Measurements from ENCODE around the gene DRC1. TPM values are rescaled to one million over a fixed set of nuclear protein-coding genes. Genes with fewer than 3 reads are reported as not detected.

Gene DRC1
- total and polyA plus RNA-seq, 2 of the 4 experiments (the other 2 are of a cell fraction), result 0.18 TPM; not detected in 1

DNA sequence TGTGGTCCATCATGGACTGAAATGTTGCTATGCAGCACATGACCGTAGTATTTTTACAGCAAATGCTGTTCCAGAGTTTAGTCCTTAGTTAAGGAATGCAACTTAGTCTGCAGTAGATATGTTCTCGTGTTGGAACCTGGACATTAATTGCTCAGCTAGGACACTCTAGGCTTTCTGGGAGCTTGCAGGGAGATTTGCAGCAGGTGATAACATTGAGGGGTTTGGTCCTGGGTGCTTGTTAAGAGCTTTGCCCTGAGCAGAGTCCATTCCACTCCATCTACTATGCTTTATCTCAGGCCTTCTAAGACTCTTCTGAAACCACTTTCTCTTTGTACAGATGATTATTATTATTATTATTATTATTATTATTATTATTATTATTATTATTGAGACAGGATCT, 27.1 kb downstream of the DRC1 start:
- in situ Hi-C loops (cut with MboI; ENCODE audit: low sequenced_read_pairs) (no loop called here), intact Hi-C loops (cut with micrococcal nuclease) (no loop called here), dilution Hi-C loops (cut with HindIII; ENCODE audit: low sequenced_read_pairs, unreplicated experiment) (no loop called here)
- no peaks in the 10 kb centered on the region for H3K9me1 ChIP-seq (ENCODE audit: insufficient read depth, low read length)
- H3K4ac ChIP-seq (ENCODE audit: low read depth, low read length), result no peak overlapping the region
- ChIA-PET CTCF (no interaction called here), POLR2A (ENCODE audit: unreplicated experiment) (no interaction called here)
- H3K14ac ChIP-seq (replicated peaks; ENCODE audit: low read depth, low read length), result no peak overlapping the region
- H2BK5ac ChIP-seq (ENCODE audit: low read depth, low read length, poor library complexity, severe bottlenecking), result no peak overlapping the region
- WGBS, 2 experiments (ENCODE audit: extremely low coverage in 2 of 2, insufficient read length in 1 of 2), result 100% methylated on average over 1 of the region's 2 CpGs; no CpG with 5 or more reads in 1 of the 2 experiments
- DNase-seq, result no peak
- H3K36me3 ChIP-seq (ENCODE audit: control insufficient read depth, insufficient read depth, low read length), result no peaks in the 10 kb centered on the region
- no TSS peak for BruUV-seq (replicated peaks)
- H3K79me1 ChIP-seq (ENCODE audit: low read depth in 1 of 2, low read length in 2 of 2), result no peaks in the 10 kb centered on the region
- no peak overlapping the region for H2BK20ac ChIP-seq (ENCODE audit: low read depth, low read length)
- H4K5ac ChIP-seq (ENCODE audit: low read depth, low read length), result no peak overlapping the region
- no peaks in the 10 kb centered on the region for H3K9me3 ChIP-seq (ENCODE audit: control insufficient read depth, insufficient read depth, low read length)
- no peak overlapping the region for H4K8ac ChIP-seq (ENCODE audit: low read depth in 2 of 2, low read length in 2 of 2)
- no peaks in the 10 kb centered on the region for H4K20me1 ChIP-seq (ENCODE audit: insufficient read depth, low read length)
- no peak overlapping the region for H4K91ac ChIP-seq (ENCODE audit: insufficient read depth, low read depth, low read length)
- no peak overlapping the region for H3K23ac ChIP-seq (ENCODE audit: low read depth, low read length)
- H3K27ac ChIP-seq (ENCODE audit: insufficient read depth, low read length), result no peak overlapping the region
- H2AFZ ChIP-seq (replicated peaks; ENCODE audit: low read length, poor library complexity), result no peak overlapping the region
- ATAC-seq (ENCODE audit: low read depth), result no peak
- H3K9ac ChIP-seq (ENCODE audit: low read depth, low read length), result no peak overlapping the region
- H2BK15ac ChIP-seq (ENCODE audit: low read depth, low read length), result no peak overlapping the region
- H3K56ac ChIP-seq (ENCODE audit: extremely low read depth, insufficient read depth, low read length), result no peak overlapping the region
- no peaks in the 10 kb centered on the region for H3K4me1 ChIP-seq (ENCODE audit: control insufficient read depth, insufficient read depth, low read length)
- H3K27me3 ChIP-seq (ENCODE audit: control insufficient read depth, insufficient read depth, low read length), result peaks cover 20% of the 10 kb centered on the region
- H2BK120ac ChIP-seq (ENCODE audit: low read depth, low read length), result no peak overlapping the region
- TF ChIP-seq, protein P1, sequence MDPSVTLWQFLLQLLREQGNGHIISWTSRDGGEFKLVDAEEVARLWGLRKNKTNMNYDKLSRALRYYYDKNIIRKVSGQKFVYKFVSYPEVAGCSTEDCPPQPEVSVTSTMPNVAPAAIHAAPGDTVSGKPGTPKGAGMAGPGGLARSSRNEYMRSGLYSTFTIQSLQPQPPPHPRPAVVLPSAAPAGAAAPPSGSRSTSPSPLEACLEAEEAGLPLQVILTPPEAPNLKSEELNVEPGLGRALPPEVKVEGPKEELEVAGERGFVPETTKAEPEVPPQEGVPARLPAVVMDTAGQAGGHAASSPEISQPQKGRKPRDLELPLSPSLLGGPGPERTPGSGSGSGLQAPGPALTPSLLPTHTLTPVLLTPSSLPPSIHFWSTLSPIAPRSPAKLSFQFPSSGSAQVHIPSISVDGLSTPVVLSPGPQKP (IDR thresholded peaks at IDR 0.05; ENCODE audit: borderline replicate concordance, low read depth, low read length), result no peak
- TF ChIP-seq MAZ (IDR thresholded peaks at IDR 0.05; ENCODE audit: borderline replicate concordance, low read depth, low read length) (no peak), CEBPB (IDR thresholded peaks at IDR 0.05; ENCODE audit: low read depth, low read length) (no peak), NFE2L2 (IDR thresholded peaks at IDR 0.05; ENCODE audit: low read depth, low read length) (no peak), RCOR1 (IDR thresholded peaks at IDR 0.05; ENCODE audit: insufficient replicate concordance, low read length) (no peak), BHLHE40 (IDR thresholded peaks at IDR 0.05; ENCODE audit: low read depth, low read length) (no peak), FOS (IDR thresholded peaks at IDR 0.05; ENCODE audit: low read depth, low read length) (no peak), RFX5 (IDR thresholded peaks at IDR 0.05; ENCODE audit: low read depth, low read length) (no peak), CHD1 (IDR thresholded peaks at IDR 0.05; ENCODE audit: low read depth, low read length) (no peak), MXI1 (IDR thresholded peaks at IDR 0.05; ENCODE audit: borderline replicate concordance, low read depth, low read length) (no peak), SMC3 (IDR thresholded peaks at IDR 0.05; ENCODE audit: low read depth, low read length) (no peak), POLR2A (IDR thresholded peaks at IDR 0.05; ENCODE audit: low read depth, low read length) (no peak), RAD21 (IDR thresholded peaks at IDR 0.05; ENCODE audit: low read length) (no peak)
- TF ChIP-seq, protein P2, sequence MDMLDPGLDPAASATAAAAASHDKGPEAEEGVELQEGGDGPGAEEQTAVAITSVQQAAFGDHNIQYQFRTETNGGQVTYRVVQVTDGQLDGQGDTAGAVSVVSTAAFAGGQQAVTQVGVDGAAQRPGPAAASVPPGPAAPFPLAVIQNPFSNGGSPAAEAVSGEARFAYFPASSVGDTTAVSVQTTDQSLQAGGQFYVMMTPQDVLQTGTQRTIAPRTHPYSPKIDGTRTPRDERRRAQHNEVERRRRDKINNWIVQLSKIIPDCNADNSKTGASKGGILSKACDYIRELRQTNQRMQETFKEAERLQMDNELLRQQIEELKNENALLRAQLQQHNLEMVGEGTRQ (IDR thresholded peaks at IDR 0.05; ENCODE audit: low read depth, low read length), result no peak
- TF ChIP-seq, protein P3, sequence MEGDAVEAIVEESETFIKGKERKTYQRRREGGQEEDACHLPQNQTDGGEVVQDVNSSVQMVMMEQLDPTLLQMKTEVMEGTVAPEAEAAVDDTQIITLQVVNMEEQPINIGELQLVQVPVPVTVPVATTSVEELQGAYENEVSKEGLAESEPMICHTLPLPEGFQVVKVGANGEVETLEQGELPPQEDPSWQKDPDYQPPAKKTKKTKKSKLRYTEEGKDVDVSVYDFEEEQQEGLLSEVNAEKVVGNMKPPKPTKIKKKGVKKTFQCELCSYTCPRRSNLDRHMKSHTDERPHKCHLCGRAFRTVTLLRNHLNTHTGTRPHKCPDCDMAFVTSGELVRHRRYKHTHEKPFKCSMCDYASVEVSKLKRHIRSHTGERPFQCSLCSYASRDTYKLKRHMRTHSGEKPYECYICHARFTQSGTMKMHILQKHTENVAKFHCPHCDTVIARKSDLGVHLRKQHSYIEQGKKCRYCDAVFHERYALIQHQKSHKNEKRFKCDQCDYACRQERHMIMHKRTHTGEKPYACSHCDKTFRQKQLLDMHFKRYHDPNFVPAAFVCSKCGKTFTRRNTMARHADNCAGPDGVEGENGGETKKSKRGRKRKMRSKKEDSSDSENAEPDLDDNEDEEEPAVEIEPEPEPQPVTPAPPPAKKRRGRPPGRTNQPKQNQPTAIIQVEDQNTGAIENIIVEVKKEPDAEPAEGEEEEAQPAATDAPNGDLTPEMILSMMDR (conservative IDR thresholded peaks at IDR 0.05; ENCODE audit: low read depth, low read length), result no peak
- no peak overlapping the region for H2AK9ac ChIP-seq (replicated peaks; ENCODE audit: low read depth, low read length, poor library complexity)
- no peak overlapping the region for H3K18ac ChIP-seq (ENCODE audit: low read depth, low read length)
- H2AK5ac ChIP-seq (ENCODE audit: low read depth, low read length), result no peak overlapping the region
- H3K4me3 ChIP-seq (ENCODE audit: insufficient read depth, low read depth, low read length), result no peak overlapping the region
- H3K4me2 ChIP-seq (ENCODE audit: low read depth, low read length), result no peak overlapping the region
